ENCODE measurements around the gene TMEM167A.

TMEM167A gene

GRCh38 chr5:83076742-83077661, at the start of gene TMEM167A, which contains the start of gene XRCC4:
Gene TMEM167A (minus strand): TSS chr5:83077394. CDS start chr5:83077323, 71 bp downstream.
Gene XRCC4 (plus strand): TSS chr5:83077547. CDS start chr5:83104920, 27,373 bp downstream.
- H3K4me3 ChIP-seq (ENCODE audit: low read length), result peak within 1 kb of the TSS; percentile 99
- no peak for TF ChIP-seq ZNF274 (IDR thresholded peaks at IDR 0.05; ENCODE audit: low read depth, low read length)

GRCh38 chr5:83126501-83126900, 49.3 kb upstream of the TMEM167A start:
- TF ChIP-seq ZNF274 (IDR thresholded peaks at IDR 0.05; ENCODE audit: low read depth, low read length), result no peak
- no peak overlapping the region for H3K4me3 ChIP-seq (ENCODE audit: low read length)

- no peak overlapping the region for H3K4me3 ChIP-seq (ENCODE audit: low read length)
- no peak for TF ChIP-seq ZNF274 (IDR thresholded peaks at IDR 0.05; ENCODE audit: low read depth, low read length)
Measured at GRCh38 chr5:83125560-83125959, 48.4 kb upstream of the TMEM167A start.

- TF ChIP-seq ZNF274 (IDR thresholded peaks at IDR 0.05; ENCODE audit: low read depth, low read length), result no peak
- H3K4me3 ChIP-seq (ENCODE audit: low read length), result no peak overlapping the region
Measured at GRCh38 chr5:83124593-83124992, 47.4 kb upstream of the TMEM167A start.

- no peak for TF ChIP-seq ZNF274 (IDR thresholded peaks at IDR 0.05; ENCODE audit: low read depth, low read length)
- no peak overlapping the region for H3K4me3 ChIP-seq (ENCODE audit: low read length)
Measured at GRCh38 chr5:83118976-83119375, 41.8 kb upstream of the TMEM167A start.

- TF ChIP-seq ZNF274 (IDR thresholded peaks at IDR 0.05; ENCODE audit: low read depth, low read length), result no peak
Measured at GRCh38 chr5:83118471-83118870, 41.3 kb upstream of the TMEM167A start.

GRCh38 chr5:83115816-83116215, 38.6 kb upstream of the TMEM167A start:
- no peak overlapping the region for H3K4me3 ChIP-seq (ENCODE audit: low read length)
- no peak for TF ChIP-seq ZNF274 (IDR thresholded peaks at IDR 0.05; ENCODE audit: low read depth, low read length)

More at GRCh38 chr5:83118471-83118870, 41.3 kb upstream of the TMEM167A start:
- no peak overlapping the region for H3K4me3 ChIP-seq (ENCODE audit: low read length)

GRCh38 chr5:83109380-83109779, 32.2 kb upstream of the TMEM167A start:
- no peak for TF ChIP-seq ZNF274 (IDR thresholded peaks at IDR 0.05; ENCODE audit: low read depth, low read length)
- no peak overlapping the region for H3K4me3 ChIP-seq (ENCODE audit: low read length)

- TF ChIP-seq ZNF274 (IDR thresholded peaks at IDR 0.05; ENCODE audit: low read depth, low read length), result no peak
- no peak overlapping the region for H3K4me3 ChIP-seq (ENCODE audit: low read length)
Measured at GRCh38 chr5:83107692-83108420, 30.7 kb upstream of the TMEM167A start.

GRCh38 chr5:83104021-83104420, 26.8 kb upstream of the TMEM167A start:
- H3K4me3 ChIP-seq (ENCODE audit: low read length), result no peak overlapping the region
- TF ChIP-seq ZNF274 (IDR thresholded peaks at IDR 0.05; ENCODE audit: low read depth, low read length), result no peak

- no peak for TF ChIP-seq ZNF274 (IDR thresholded peaks at IDR 0.05; ENCODE audit: low read depth, low read length)
Measured at GRCh38 chr5:83102364-83102980, 25.3 kb upstream of the TMEM167A start.

GRCh38 chr5:83101514-83101913, 24.3 kb upstream of the TMEM167A start:
- no peak for TF ChIP-seq ZNF274 (IDR thresholded peaks at IDR 0.05; ENCODE audit: low read depth, low read length)
- no peak overlapping the region for H3K4me3 ChIP-seq (ENCODE audit: low read length)

More at GRCh38 chr5:83102364-83102980, 25.3 kb upstream of the TMEM167A start:
- no peak overlapping the region for H3K4me3 ChIP-seq (ENCODE audit: low read length)

- no peak overlapping the region for H3K4me3 ChIP-seq (ENCODE audit: low read length)
- TF ChIP-seq ZNF274 (IDR thresholded peaks at IDR 0.05; ENCODE audit: low read depth, low read length), result no peak
Measured at GRCh38 chr5:83099445-83099844, 22.3 kb upstream of the TMEM167A start.

GRCh38 chr5:83099001-83099400, 21.8 kb upstream of the TMEM167A start:
- H3K4me3 ChIP-seq (ENCODE audit: low read length), result no peak overlapping the region
- no peak for TF ChIP-seq ZNF274 (IDR thresholded peaks at IDR 0.05; ENCODE audit: low read depth, low read length)
